ENCODE data around the gene EPHA2. TPM values are rescaled to one million over a fixed set of nuclear protein-coding genes. Genes with fewer than 3 reads are reported as not detected.

EPHA2 gene
- total RNA-seq, 2 donors from 2014 or later = 19.5 to 26.7 TPM

- H3K36me3 ChIP-seq (replicated peaks in 1 of 2; ENCODE audit: insufficient read depth in 1 of 2, low read depth in 2 of 2) = no peaks in the 10 kb centered on the region
- H3K27ac ChIP-seq = no peak overlapping the region
- DNase-seq (peak in 1 of 4 donors; percentile 9), ATAC-seq (no peak)
- no peak overlapping the region for H3K4me3 ChIP-seq
- no peaks in the 10 kb centered on the region for H3K9me3 ChIP-seq
- TF ChIP-seq CTCF (IDR thresholded peaks at IDR 0.05) = no peak
- intact Hi-C loops (cut with DNase I) = no loop called here
- WGBS, 2 donors = 82 to 87% methylated on average over 6 to 22 of the region's 23 CpGs
- H3K4me1 ChIP-seq = peaks cover 10% of the 10 kb centered on the region
- H3K27me3 ChIP-seq = no peaks in the 10 kb centered on the region
Measured at GRCh38 chr1:16114527-16115467, 41.1 kb downstream of the EPHA2 start.

- peaks cover 10% of the 10 kb centered on the region for H3K4me1 ChIP-seq
- 57 to 71% methylated on average over 3 to 14 of the region's 14 CpGs for WGBS, 2 donors
- ATAC-seq = peak; percentile 41
Measured at GRCh38 chr1:16112596-16113555, 43.0 kb downstream of the EPHA2 start.

GRCh38 chr1:16111771-16112595, 43.9 kb downstream of the EPHA2 start:
- Histone ChIP-seq H3K9me3 (peaks cover 0 to 7% (median 0%) of the 10 kb centered on the region in 3 donors), H3K36me3 (replicated peaks in 1 of 2; ENCODE audit: insufficient read depth in 1 of 2, low read depth in 2 of 2) (no peaks in the 10 kb centered on the region), H3K27ac (no peak overlapping the region), H3K27me3 (no peaks in the 10 kb centered on the region), H3K4me1 (peaks cover 10% of the 10 kb centered on the region), H3K4me3 (no peak overlapping the region)
- intact Hi-C loops (cut with DNase I) = no loop called here
- no peak for TF ChIP-seq POLR2A (IDR thresholded peaks at IDR 0.05)
- no peak for TF ChIP-seq CTCF (IDR thresholded peaks at IDR 0.05)
- ATAC-seq (no peak), DNase-seq (peak in 1 of 4 donors; percentile 9)
- 82 to 87% methylated on average over 12 to 15 of the region's 15 CpGs for WGBS, 2 donors

More at GRCh38 chr1:16112596-16113555, 43.0 kb downstream of the EPHA2 start:
- DNase-seq = peak in 1 of 4 donors; percentile 37
- no peaks in the 10 kb centered on the region for H3K36me3 ChIP-seq (replicated peaks in 1 of 2; ENCODE audit: insufficient read depth in 1 of 2, low read depth in 2 of 2)
- peaks cover 0 to 5% (median 0%) of the 10 kb centered on the region in 3 donors for H3K9me3 ChIP-seq
- no peak overlapping the region for H3K27ac ChIP-seq
- intact Hi-C loops (cut with DNase I) = no loop called here
- H3K27me3 ChIP-seq = no peaks in the 10 kb centered on the region
- no peak overlapping the region for H3K4me3 ChIP-seq
- TF ChIP-seq POLR2A (IDR thresholded peaks at IDR 0.05) (no peak), CTCF (IDR thresholded peaks at IDR 0.05) (no peak)

- DNase-seq (no peak), ATAC-seq (no peak)
- peaks cover 0 to 7% (median 0%) of the 10 kb centered on the region in 3 donors for H3K9me3 ChIP-seq
- 76 to 88% methylated on average over 4 to 7 of the region's 7 CpGs for WGBS, 2 donors
- intact Hi-C loops (cut with DNase I) = no loop called here
- no peaks in the 10 kb centered on the region for H3K27me3 ChIP-seq
- H3K27ac ChIP-seq = no peak overlapping the region
- peaks cover 10% of the 10 kb centered on the region for H3K4me1 ChIP-seq
- H3K4me3 ChIP-seq = no peak overlapping the region
- H3K36me3 ChIP-seq (replicated peaks in 1 of 2; ENCODE audit: insufficient read depth in 1 of 2, low read depth in 2 of 2) = no peaks in the 10 kb centered on the region
- TF ChIP-seq CTCF (IDR thresholded peaks at IDR 0.05) (no peak), POLR2A (IDR thresholded peaks at IDR 0.05) (no peak)
Measured at GRCh38 chr1:16110884-16111283, 45.0 kb downstream of the EPHA2 start.

Data from body of pancreas (tissue), 4 donors.